Activated CD4-positive, CD25-positive, alpha-beta regulatory T cell treated with anti-CD3 and anti-CD28 coated beads, Interleukin-2, amount 50 U/mL, for 16 hours (primary cell): ENCODE measurements around the gene MOB3B.
"Not testable (repeated sequence)": the region's sequence is repeated elsewhere in the genome, so short reads cannot be mapped to it uniquely, and the experiment has no call there.

Experiments used
- DNase-seq: peaks from one replicate; pipeline ENCODE4 v3.0.0-alpha.2; 2020; ENCODE audit warnings: low read depth, low spot score

The MOB3B gene

DNA sequence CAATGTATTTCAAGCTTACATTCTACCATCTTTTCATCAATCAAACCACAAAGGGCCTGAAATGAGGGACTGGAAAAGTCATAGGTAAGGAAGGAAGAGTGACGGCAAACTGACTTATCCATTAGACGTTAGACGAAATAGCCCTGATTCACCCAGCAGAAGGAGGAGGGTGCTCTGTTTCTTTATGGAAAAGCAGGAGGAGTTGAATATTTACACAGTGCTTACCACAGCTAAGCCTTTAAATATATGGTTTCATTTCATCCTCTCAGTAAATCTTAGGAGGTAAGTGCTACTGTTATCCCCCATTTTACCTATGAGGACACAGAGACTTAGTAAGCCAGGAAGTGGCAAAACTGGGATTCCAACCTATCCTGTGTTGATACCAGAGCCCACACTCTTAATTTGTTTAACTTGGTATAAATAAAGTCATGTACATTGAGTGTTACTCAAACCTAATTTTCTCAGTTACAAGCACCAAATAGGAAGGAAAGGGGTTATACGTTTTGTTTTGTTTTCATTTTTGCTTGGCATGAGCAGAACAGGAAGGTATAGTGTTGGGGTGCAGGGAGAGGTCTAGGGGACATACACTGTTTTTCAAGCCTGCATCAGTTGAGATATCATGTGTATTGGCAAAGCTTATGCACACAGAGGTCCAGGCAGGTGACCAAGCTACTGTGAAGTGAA is 103.6 kb downstream of the MOB3B start:
- DNase-seq: no peak

- no peak for DNase-seq
Measured at GRCh38 chr9:27423915-27424710, 105.5 kb downstream of the MOB3B start.

DNA sequence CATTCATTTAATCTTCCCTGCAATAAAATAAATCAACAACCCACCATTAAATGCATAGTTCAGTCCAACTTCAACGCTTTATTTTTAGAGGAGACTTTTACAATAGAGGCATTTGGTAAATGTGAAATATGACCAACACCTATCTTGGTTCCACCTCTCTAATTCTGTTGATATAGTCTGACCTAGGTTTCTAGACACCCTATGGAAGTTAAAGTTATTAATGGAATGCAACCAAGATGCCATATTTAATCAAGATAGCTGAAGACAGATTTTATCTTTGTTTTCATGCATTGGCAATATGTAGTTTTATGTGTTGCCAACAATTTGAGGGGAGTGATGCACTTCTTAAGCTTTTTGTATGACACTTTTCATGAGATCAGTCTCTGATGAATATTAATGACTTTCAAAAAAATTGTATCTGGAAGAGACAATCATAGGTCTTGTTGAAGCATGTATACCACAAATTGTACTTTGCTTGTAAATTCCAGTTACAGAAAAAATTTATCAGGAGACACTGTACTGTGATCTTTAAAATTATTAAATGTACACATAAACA is 107.3 kb downstream of the MOB3B start:
- DNase-seq: no peak

DNA sequence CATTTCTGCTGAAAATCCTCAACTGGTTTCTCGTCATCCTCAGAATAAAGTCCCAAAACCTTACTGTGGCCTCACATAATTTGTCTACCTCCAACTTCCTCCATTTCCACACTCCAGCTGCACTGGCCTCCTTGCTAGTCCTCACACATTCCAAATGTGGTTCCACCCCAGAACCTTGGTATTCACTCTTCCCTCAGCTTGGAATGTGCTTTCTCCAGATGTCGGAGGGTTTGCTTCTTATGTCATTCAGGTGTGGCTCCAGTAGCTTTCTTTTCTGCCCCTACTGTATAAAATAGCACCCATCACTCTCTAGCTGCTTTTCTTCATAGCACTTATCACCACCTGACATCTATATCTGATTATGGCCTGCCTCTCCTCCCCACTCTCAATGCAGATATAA is 108.0 kb downstream of the MOB3B start:
- DNase-seq: no peak

- not testable (repeated sequence) for DNase-seq
Measured at GRCh38 chr9:27419558-27419957, 110.1 kb downstream of the MOB3B start.

DNA sequence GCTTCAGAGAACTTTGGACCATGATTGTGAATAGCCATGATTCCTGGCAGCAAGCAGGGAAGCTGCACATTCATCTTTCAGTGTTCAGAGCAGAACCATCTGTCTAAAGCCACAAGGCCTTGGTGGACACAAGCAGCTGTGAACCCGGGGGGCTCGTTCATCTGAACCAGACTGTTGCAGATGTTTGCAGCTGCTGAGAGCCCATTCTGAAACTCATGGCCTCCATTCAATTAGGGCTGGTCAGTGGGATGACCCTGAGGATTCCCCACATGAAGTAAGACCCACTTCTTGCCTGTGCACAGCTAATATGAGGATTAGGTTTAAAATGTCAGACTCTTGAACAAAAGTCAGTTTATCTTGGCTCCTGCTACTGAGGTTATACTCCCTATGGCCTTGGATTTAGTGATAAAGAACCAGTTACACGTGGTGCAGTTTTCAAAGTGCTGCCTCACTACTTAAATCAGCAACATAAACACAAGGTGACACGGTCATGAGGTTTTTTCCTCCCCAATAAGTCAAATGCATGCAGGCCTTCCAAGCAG is 115.3 kb downstream of the MOB3B start:
- no peak for DNase-seq

DNA sequence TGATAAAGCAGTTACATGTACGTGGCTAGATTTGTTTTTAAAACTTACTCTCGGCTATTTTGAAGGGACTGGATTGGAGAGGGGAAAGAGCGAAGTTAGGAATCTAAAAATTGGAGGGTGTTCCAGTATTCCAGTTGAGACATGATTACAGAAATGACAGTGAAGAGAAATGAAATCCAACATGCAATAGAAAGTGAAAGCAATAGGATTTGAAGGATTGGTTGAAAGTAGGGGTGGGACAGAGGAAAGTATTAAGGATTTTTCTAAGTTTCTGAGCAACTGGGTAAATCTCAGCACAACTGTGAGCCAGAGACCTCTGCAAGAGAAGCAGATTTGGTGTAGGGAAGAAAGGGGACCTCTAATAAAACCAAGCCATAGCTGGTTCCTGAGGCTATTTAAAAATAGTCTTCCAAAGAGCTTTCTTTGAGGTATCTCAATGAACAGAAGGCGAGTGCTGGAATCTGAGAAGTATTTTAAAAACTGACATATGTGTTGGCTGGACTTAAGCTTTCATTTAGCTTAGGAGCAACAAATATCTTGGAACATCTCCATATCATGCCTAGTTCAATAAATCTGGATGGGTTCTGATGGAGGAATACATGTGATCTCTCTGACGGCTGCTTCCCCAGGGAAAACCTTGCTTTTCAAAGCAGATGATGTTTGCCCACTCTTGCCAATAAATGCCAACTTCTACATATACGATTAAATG is 115.9 kb downstream of the MOB3B start:
- DNase-seq: no peak

- DNase-seq: no peak
Measured at GRCh38 chr9:27412963-27413362, 116.7 kb downstream of the MOB3B start.

DNA sequence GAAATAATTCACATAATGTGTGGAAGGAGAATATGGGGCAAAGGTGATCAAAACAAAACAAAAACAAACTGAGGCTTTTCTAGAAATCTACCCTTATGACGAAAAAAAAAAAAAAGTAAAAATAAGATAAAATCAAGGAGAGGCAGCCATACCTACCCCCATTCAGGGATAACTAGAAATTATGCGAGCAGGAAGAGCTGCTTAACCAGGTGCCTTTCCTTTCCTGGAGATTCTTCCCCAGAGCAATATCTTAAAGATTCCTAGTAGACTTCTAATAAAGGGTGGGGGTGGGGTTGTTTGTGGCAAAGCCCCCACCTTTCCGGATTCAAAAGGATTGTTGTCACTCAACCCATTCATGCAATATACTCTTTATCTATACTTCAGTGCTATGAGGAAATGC is 117.5 kb downstream of the MOB3B start:
- DNase-seq: no peak

DNA sequence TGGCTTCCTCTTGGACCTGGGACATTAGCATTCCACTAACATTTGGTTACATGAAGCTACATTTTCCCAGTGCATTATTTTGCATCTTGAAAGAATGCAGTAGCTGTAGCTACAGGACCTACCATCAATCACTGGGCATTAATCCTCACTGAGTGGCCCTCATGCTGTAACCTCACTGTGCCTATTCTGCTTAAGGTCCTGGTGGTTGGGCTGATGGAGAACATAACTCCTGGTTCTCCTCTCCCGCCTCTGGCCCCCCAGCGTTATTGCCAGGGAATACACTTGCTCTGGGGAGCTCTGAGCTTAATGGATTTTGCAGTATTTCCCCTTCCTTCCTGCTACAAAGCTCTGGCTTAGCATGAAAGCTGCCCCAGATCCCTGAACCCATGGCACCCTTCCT is 121.1 kb downstream of the MOB3B start:
- DNase-seq: no peak

DNA sequence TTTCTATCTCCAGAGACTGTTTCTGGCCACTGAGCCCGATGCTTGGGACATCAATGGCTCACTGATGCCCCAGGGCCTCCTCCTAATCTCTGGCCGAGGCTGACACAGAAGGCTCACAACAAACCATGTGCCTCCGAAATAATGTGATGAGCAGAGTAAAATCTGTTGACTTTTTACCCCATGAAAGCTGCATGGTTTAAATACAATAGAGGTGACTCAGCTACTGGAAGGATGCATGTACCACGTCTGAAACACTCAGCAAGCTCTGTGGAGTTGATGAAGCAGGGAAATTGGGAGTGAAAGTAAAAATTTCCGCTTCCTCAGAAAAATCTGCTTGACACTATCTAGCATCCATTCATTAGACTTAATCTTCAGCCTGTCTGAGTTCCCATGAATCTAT is 121.6 kb downstream of the MOB3B start:
- DNase-seq: no peak

DNA sequence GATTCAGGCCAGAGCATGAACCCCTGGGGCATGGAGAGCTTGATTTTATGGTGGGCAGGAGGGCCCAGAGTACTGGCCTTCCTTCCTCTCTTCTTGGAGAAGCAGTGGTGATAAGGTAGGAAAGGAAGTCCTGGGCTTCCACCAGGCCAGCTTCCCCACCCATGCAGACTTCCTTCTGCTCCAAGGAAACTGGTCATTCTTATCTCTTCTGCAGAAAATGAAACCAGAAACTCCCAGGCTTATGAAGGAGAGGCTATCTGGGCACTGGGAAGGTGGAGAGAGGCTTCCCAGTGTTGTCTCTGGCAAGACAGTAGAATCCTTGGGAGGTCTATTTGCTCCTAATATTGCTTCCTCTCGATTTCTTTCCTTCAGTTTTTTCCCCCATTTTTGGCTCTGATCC is 122.1 kb downstream of the MOB3B start:
- no peak for DNase-seq

DNA sequence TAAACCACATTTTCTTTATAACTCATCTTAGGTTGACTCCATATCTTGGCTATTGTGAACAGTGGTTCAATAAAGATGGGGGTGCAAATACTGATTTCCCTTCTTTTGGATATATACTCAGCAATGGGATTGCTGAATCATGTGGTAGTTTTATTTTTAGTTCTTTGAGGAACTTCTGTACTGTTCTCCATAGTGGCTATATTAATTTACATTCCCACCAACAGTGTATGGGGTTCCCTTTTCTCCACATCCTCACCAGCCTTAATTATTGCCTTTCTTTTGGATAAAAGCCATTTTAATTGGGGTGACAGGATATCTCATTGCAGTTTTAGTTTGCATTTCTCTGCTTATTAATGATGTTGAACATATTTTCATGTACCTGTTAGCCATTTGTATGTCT is 125.0 kb downstream of the MOB3B start:
- DNase-seq: no peak

- DNase-seq: no peak
Measured at GRCh38 chr9:27402626-27403025, 127.0 kb downstream of the MOB3B start.

DNA sequence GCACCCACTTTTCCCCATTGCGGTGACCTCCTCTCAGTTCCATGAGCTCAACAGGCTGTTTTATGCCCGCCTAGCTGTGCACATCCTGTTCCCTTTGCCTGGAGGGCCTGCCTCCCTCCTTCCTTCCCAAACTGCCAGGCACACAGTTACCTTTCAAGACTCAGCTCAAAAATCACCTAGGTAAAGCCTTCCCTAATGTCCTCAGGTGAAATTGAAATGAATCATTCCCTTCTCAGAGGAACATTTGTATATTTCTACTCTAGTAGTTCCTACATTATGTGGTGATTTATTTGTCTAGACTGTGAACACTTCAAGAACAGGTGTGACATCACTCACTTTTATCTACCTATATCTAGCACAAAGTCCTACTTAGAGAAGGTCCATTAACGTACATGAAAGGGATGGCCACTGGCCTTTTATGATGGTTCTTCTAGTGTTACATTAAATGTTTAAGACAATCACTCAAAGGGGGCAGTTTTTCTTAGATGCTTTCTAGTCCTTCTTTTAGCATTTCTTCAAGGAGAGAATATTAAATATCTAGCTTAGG is 129.2 kb downstream of the MOB3B start:
- DNase-seq: no peak

GRCh38 chr9:27398982-27399653 is 130.5 kb downstream of the MOB3B start:
- no peak for DNase-seq

DNA sequence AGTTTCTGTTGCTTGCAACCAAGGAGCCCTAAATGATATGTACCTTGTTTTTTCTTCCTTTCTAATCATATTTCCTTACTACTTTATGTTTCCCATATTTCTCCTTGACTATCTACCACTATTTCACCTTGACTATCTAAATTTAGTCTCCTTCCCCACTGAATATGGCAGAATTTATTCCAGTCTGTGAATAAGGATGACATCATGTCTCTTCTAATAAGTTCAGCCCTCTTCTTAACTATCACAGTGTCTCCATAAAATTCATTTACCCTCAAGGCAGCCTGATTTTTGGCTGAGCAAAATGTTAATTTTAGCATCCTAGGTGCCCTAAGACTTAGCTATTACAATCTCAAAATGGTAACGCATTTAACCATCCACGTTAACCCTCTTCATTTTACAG is 133.1 kb downstream of the MOB3B start:
- no peak for DNase-seq

DNA sequence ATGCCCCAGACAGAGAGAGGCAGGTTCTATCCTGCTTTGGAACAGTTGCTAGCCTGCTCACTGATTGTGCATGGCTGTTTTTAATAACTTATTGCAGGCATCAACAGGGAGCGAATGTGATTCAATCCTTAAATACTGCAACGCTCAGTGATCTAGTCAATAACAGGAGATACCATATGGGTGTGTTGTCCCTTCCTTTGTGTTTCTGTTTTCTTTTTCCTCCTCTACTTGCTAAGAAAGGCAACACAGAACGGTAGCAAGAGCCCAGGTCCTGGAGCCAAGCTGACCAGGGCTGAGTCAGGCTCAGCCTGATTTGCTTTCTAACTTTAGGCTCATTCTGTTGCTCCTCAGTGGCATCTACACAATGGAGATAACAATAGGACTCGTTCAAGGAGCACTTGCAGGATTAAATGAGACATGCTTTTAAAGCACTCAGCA is 134.1 kb downstream of the MOB3B start:
- no peak for DNase-seq

DNA sequence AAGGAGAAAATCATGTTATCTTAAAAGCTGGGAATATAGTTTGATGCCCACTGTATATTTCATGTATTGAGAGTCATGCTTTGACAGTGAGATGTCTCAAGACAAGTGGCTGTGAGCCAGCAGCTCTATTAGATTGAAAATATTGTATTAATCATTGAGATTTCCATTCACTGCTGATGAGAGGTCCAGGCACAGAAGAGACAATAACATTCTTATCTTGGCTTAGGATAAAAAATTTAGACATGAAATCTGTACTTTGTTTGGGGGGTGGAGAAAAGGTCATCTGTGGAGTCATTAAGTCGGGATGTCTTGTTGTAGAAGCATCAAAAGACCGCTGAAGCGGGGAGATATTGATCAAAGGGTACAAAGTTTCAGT is 134.8 kb downstream of the MOB3B start:
- DNase-seq: no peak

DNA sequence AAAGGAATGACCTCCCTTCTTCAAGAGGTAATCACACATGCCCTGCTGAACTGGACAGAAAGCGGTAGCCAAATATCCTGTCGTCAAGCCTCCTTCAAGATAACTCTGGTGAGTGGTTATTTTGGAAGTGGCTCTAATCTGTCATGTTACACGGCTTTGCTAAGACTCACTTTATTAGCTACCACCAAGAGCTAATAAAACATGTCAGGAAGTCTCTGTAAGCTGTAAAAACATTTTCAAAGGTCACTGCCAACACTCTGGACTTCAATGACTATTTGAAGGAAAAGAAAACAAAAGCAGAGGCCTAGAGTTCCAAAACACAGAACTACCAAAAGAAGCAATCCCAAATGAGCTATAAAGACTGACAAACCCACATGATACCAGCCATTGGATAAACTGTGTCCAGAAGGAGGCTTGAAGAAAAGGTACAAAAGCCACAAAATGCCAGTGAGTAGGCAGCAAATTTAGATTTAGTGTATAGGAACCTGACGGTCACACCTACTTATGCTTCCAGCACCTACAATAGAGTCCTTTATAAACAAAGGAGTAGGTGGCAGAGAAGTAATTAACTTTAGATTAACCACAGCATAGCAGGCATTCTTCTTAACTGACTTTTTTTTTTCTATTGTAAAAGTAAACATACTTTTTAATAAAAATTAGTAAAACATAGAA is 135.3 kb downstream of the MOB3B start:
- DNase-seq: no peak
